H1 (cell line): ENCODE results near the gene LYRM4. TPM values are rescaled to one million over a fixed set of nuclear protein-coding genes. Genes with fewer than 3 reads are reported as not detected.

Source experiments
- BCL11A ChIP-seq, 2 experiments: IDR thresholded peaks; one replicate each; pipeline ENCODE4 v1.6.1; 2011; ENCODE audit warnings: low read depth in 2 of 2, low read length in 2 of 2, mild to moderate bottlenecking in 2 of 2
- CHD2 ChIP-seq: IDR thresholded peaks from 2 replicates; pipeline ENCODE4 v1.6.1; 2012; ENCODE audit warnings: low read length, improper control_type of control experiment
- EGR1 ChIP-seq: IDR thresholded peaks from 2 replicates; pipeline ENCODE4 v1.6.1; 2011; ENCODE audit warnings: low read depth, low read length, borderline replicate concordance
- MAX ChIP-seq: IDR thresholded peaks from 2 replicates; pipeline ENCODE4 v1.6.1; 2012; ENCODE audit warnings: inconsistent platforms
- polyA plus RNA-seq, 7 experiments: library from polyadenylated mRNA; depleted of rRNA in 3 of 7; stranded (reverse) in 5 of 7; unstranded in 2 of 7; fragments of >200 nt in 5 of 7; fragments of 200-250 nt in 2 of 7; gene quantifications; 1 replicate in 5 of 7; 2 replicates in 1 of 7; 4 replicates in 1 of 7; pipeline versions ENCODE4 v1.2.1 to v1.2.3, GENCODE V29; 2011 to 2013; ENCODE audit warnings: missing spikeins in 2 of 7, mixed read lengths in 2 of 7
- total RNA-seq: library from RNA; stranded (reverse); fragmentation: NEBNext Ultra II Directional; extraction: Animal tissue kit (Norgen Biotek cat#: 25700); gene quantifications from 2 replicates; pipeline ENCODE4 v1.2.1, GENCODE V29; 2021

Gene LYRM4
- total and polyA plus RNA-seq, 2 of the 8 experiments (the other 6 are each of a cell fraction or from before 2014, with no cell fraction given), result 56.6 to 62.8 TPM

DNA sequence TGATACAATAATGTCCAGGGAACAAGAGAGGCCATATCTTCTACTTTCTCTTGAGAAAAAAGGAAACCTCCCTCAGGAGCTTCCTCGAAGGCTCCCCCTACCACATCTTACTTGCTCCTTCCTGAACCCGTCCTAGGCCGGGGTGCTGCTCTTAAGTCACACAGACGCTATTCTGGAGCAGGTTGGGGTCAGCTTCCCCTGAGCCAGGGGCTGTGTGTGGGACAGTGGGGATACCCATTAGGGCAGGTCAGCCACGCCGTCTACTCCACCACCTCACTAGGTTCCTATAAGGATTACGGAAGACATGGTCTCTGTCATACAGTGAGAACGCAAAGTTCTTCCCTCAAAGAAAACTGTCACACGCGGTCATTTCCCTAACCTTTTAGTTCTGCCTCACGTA is 183.8 kb downstream of the LYRM4 start (continued):
- no peak for TF ChIP-seq MAX
- no peak for TF ChIP-seq BCL11A (IDR thresholded peaks at IDR 0.05; ENCODE audit: low read depth in 2 of 2, low read length in 2 of 2)
- TF ChIP-seq CHD2, result no peak
- no peak for TF ChIP-seq EGR1
